GM12891 (cell line): Measurements from ENCODE around the gene CRIM1.
A peak's percentile ranks its signal among the peaks of the same experiment; 100 is the strongest.

Experiments
- DNase-seq: peaks from one replicate; pipeline ENCODE4 v3.0.0; 2011; ENCODE audit warnings: low spot score; ENCODE audit not compliant: insufficient read length
- FAIRE-seq: peaks from 2 replicates; lab custom pipeline; 2011; peaks lifted over from hg19 to GRCh38; lab: Jason Lieb, UNC
- PAX5 ChIP-seq: IDR thresholded peaks from 2 replicates; pipeline ENCODE4 v1.6.1; 2011; ENCODE audit warnings: low read length, moderate library complexity, mild to moderate bottlenecking; ENCODE audit not compliant: insufficient read depth, severe bottlenecking
- POLR2A ChIP-seq: IDR thresholded peaks from 2 replicates; pipeline ENCODE4 v1.6.1; 2011; ENCODE audit warnings: low read depth, low read length, control low read depth
- POLR2AphosphoS5 ChIP-seq: IDR thresholded peaks from 2 replicates; pipeline ENCODE4 v1.6.1; 2011; ENCODE audit warnings: low read depth, low read length, control low read depth
- POU2F2 ChIP-seq: IDR thresholded peaks from 2 replicates; pipeline ENCODE4 v1.6.1; 2011; ENCODE audit warnings: low read depth, mild to moderate bottlenecking, control low read depth, low read length, moderate library complexity
- SPI1 ChIP-seq: IDR thresholded peaks from 2 replicates; pipeline ENCODE4 v1.6.1; 2011; ENCODE audit warnings: low read depth, low read length, control low read depth
- TAF1 ChIP-seq: IDR thresholded peaks from 2 replicates; pipeline ENCODE4 v1.6.1; 2011; ENCODE audit warnings: low read depth, low read length, control low read depth

The CRIM1 gene

GRCh38 chr2:36450466-36451196 is 95.1 kb downstream of the CRIM1 start:
- no peak for DNase-seq
- FAIRE-seq: no peak
- no peak for TF ChIP-seq SPI1
- no peak for TF ChIP-seq POLR2A
- no peak for TF ChIP-seq TAF1
- no peak for TF ChIP-seq POLR2AphosphoS5
- no peak for TF ChIP-seq POU2F2
- no peak for TF ChIP-seq PAX5

GRCh38 chr2:36451512-36451911 is 95.9 kb downstream of the CRIM1 start:
- FAIRE-seq: no peak
- no peak for DNase-seq
- TF ChIP-seq POU2F2 (no peak), SPI1 (no peak), POLR2A (no peak), POLR2AphosphoS5 (no peak), PAX5 (no peak), TAF1 (no peak)

GRCh38 chr2:36452260-36452659 is 96.7 kb downstream of the CRIM1 start:
- FAIRE-seq (no peak), DNase-seq (no peak)
- no peak for TF ChIP-seq PAX5
- no peak for TF ChIP-seq POLR2AphosphoS5
- TF ChIP-seq POU2F2: no peak
- TF ChIP-seq POLR2A: no peak
- no peak for TF ChIP-seq SPI1
- TF ChIP-seq TAF1: no peak

- TF ChIP-seq TAF1 (no peak), SPI1 (no peak), POU2F2 (no peak), PAX5 (no peak)
- no peak for FAIRE-seq
- no peak for DNase-seq
These were observed 98.1 kb downstream of the CRIM1 start for GRCh38 chr2:36453652-36454051.

GRCh38 chr2:36455011-36455410 is 99.4 kb downstream of the CRIM1 start:
- no peak for DNase-seq
- no peak for FAIRE-seq

GRCh38 chr2:36455788-36456187 is 100.2 kb downstream of the CRIM1 start:
- no peak for FAIRE-seq
- no peak for DNase-seq
- no peak for TF ChIP-seq SPI1
- TF ChIP-seq POU2F2: no peak
- no peak for TF ChIP-seq POLR2AphosphoS5
- no peak for TF ChIP-seq PAX5
- TF ChIP-seq POLR2A: no peak
- no peak for TF ChIP-seq TAF1

More at GRCh38 chr2:36455011-36455410, 99.4 kb downstream of the CRIM1 start:
- TF ChIP-seq POLR2AphosphoS5 (no peak), POLR2A (no peak), SPI1 (no peak), TAF1 (no peak), POU2F2 (no peak)

GRCh38 chr2:36456227-36457175 is 100.9 kb downstream of the CRIM1 start:
- TF ChIP-seq POLR2A: no peak
- TF ChIP-seq SPI1: peak; percentile 12; the same call in 1 of the 2 replicates
- FAIRE-seq (no peak), DNase-seq (no peak)

GRCh38 chr2:36458106-36458505 is 102.5 kb downstream of the CRIM1 start:
- TF ChIP-seq TAF1: no peak
- no peak for TF ChIP-seq POLR2AphosphoS5
- no peak for TF ChIP-seq POU2F2
- no peak for TF ChIP-seq POLR2A
- TF ChIP-seq PAX5: no peak
- no peak for FAIRE-seq
- no peak for DNase-seq

GRCh38 chr2:36459725-36460137 is 104.2 kb downstream of the CRIM1 start:
- FAIRE-seq: no peak
- TF ChIP-seq POU2F2: no peak
- TF ChIP-seq POLR2A: no peak
- no peak for TF ChIP-seq SPI1
- TF ChIP-seq POLR2AphosphoS5: no peak
- no peak for TF ChIP-seq TAF1
- TF ChIP-seq PAX5: no peak
- DNase-seq: no peak

- FAIRE-seq: no peak
- no peak for TF ChIP-seq POLR2AphosphoS5
- TF ChIP-seq POU2F2: no peak
- TF ChIP-seq PAX5: no peak
- no peak for TF ChIP-seq SPI1
- no peak for TF ChIP-seq POLR2A
- no peak for TF ChIP-seq TAF1
- DNase-seq: no peak
These were observed 105.6 kb downstream of the CRIM1 start for GRCh38 chr2:36461039-36461681.
